ENCODE results near the gene SLC29A4.

The SLC29A4 gene

DNA sequence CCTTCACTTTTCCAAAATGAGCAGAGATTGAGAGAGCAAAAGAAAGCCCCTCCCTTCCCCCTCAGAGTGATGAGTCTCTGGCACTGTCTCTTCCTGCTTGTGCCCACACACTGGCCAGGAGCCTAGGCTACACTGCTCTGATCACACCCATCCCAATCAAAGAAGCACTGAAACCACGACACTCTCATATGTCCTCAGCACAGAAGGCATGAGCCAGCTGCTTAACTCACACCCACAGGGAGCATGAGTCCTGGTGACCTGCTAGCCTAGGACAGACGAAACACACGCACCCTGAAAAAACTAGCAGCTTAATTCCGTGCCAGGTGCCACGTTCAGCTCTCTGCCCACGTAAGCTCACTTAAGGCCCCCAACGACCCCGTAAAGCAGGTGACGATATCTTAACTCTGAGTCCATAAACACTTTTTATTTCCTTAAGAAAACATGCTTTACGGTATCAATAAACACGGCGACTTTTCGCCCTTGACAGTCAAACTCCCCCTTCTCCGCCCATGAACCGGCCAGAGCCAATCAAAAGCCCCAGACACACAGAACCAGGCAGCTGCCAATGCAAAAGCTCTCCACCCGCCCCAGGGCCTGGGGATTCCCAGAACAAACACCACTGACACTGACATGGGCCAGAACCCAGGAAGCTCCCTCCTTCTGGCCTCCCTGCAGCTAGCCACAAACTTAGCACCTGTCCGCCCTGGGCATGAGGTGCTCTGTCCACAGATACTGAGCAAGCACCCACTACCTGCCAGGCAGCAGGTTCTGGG lies 71.9 kb downstream of the SLC29A4 start:
- DNase-seq (ENCODE audit: low read depth), result no peak
